Measurements from ENCODE around the gene GNA14.

DNA sequence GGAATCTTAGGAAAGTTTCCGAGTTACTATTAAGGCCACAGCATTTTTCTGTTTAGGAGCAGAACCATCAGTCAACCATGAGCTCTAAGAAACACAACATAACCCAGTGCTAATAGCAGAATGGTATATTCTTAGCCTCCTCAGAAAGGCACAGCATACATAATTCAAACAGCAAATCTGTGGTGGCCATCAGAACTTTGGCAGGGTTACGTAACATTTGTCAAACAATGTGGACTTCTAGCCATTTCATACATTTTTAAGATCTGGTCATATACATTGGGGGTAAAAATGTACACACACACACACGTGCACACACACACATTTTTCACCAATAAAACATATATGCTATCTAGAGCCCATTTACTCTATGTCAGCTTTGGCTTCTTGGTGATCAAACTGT, 225.2 kb downstream of the GNA14 start:
- TF ChIP-seq, protein P1, sequence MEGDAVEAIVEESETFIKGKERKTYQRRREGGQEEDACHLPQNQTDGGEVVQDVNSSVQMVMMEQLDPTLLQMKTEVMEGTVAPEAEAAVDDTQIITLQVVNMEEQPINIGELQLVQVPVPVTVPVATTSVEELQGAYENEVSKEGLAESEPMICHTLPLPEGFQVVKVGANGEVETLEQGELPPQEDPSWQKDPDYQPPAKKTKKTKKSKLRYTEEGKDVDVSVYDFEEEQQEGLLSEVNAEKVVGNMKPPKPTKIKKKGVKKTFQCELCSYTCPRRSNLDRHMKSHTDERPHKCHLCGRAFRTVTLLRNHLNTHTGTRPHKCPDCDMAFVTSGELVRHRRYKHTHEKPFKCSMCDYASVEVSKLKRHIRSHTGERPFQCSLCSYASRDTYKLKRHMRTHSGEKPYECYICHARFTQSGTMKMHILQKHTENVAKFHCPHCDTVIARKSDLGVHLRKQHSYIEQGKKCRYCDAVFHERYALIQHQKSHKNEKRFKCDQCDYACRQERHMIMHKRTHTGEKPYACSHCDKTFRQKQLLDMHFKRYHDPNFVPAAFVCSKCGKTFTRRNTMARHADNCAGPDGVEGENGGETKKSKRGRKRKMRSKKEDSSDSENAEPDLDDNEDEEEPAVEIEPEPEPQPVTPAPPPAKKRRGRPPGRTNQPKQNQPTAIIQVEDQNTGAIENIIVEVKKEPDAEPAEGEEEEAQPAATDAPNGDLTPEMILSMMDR (conservative IDR thresholded peaks at IDR 0.05; ENCODE audit: low read depth, low read length) = no peak
- TF ChIP-seq EZH2phosphoT487 (IDR thresholded peaks at IDR 0.05; ENCODE audit: borderline replicate concordance, low read length) (no peak), EZH2 (IDR thresholded peaks at IDR 0.05; ENCODE audit: low read length, unreplicated experiment) (no peak)

All from PC-3 (cell line).